Mucosa of descending colon (tissue), 3 donors: ENCODE results near the gene TGFBI. TPM values are rescaled to one million over a fixed set of nuclear protein-coding genes. Genes with fewer than 3 reads are reported as not detected.

ENCODE experiments used
- ATAC-seq: fragments of 200-7000 bp; cut with Tn5 transposase; one replicate; pipeline ENCODE4 v1.9.1; 2020; ENCODE audit warnings: mild to moderate bottlenecking, moderate library complexity
- DNase-seq, 3 donors: peaks; one replicate each; pipeline ENCODE4 v3.0.0-alpha.2; 2020
- H3K36me3 ChIP-seq: fragments of 200-600 bp; one replicate; pipeline ENCODE4 v1.8.0; 2021; ENCODE audit warnings: low read depth, mild to moderate bottlenecking
- H3K4me1 ChIP-seq: fragments of 200-600 bp; one replicate; pipeline ENCODE4 v1.8.0; 2021; ENCODE audit warnings: low read depth, mild to moderate bottlenecking
- H3K4me3 ChIP-seq: fragments of 200-600 bp; one replicate; pipeline ENCODE4 v1.8.0; 2021; ENCODE audit warnings: mild to moderate bottlenecking
- H3K9me3 ChIP-seq: fragments of 200-600 bp; one replicate; pipeline ENCODE4 v1.8.0; 2021; ENCODE audit warnings: mild to moderate bottlenecking
- CTCF ChIP-seq: fragments of 200-600 bp; IDR thresholded peaks from one replicate; pipeline ENCODE4 v1.8.0; 2022; ENCODE audit warnings: antibody characterized with exemption, mild to moderate bottlenecking
- intact Hi-C, 2 donors: fragments of 100-400 bp; cut with DNase I in 1 of 2; cut with micrococcal nuclease in 1 of 2; formaldehyde crosslinking; loops; one replicate each; pipeline versions ENCODE4 v1.11.0 to v1.11.1; 2022; cut with DNase I, micrococcal nuclease
- total RNA-seq, 3 donors: library from RNA; stranded (reverse); fragmentation: NEBNext Ultra II Directional in 2 of 3; extraction: Animal tissue kit (Norgen Biotek cat#: 25700) in 2 of 3; gene quantifications; one replicate each; pipeline versions ENCODE4 v1.2.1 to v1.2.4, GENCODE V29; 2021 to 2023
- donor health status: DM: no; HTN: no; CAD: no; lungs with moderate emphysema.
- donor health status: DM: no; HTN: no; CAD: no.
- donor health status: DM: no; HTN: yes; CAD: no.

Gene TGFBI
- total RNA-seq, 3 donors from 2014 or later: 26.8 to 77.1 (median 47.0) TPM

- intact Hi-C loops: no loop called here
- Histone ChIP-seq H3K4me1 (no peaks in the 10 kb centered on the region), H3K36me3 (no peaks in the 10 kb centered on the region), H3K9me3 (no peaks in the 10 kb centered on the region), H3K4me3 (no peak overlapping the region)
- ATAC-seq (no peak), DNase-seq (no peak)
- TF ChIP-seq CTCF: no peak
Measured at GRCh38 chr5:136021016-136021405, 7.8 kb upstream of the TGFBI start.

- H3K4me3 ChIP-seq: no peak overlapping the region
- H3K36me3 ChIP-seq: no peaks in the 10 kb centered on the region
- TF ChIP-seq CTCF: no peak
- intact Hi-C loops: no loop called here
- no peaks in the 10 kb centered on the region for H3K4me1 ChIP-seq
- no peak for DNase-seq
- ATAC-seq: no peak
- H3K9me3 ChIP-seq: no peaks in the 10 kb centered on the region
Measured at GRCh38 chr5:136022965-136023364, 5.8 kb upstream of the TGFBI start.

GRCh38 chr5:136023958-136024541, 4.7 kb upstream of the TGFBI start:
- ATAC-seq (no peak), DNase-seq (no peak)
- Histone ChIP-seq H3K9me3 (no peaks in the 10 kb centered on the region), H3K4me3 (no peak overlapping the region), H3K36me3 (no peaks in the 10 kb centered on the region), H3K4me1 (peaks cover 5% of the 10 kb centered on the region)
- intact Hi-C loops: no loop called here
- TF ChIP-seq CTCF: no peak

- DNase-seq: no peak
- Histone ChIP-seq H3K36me3 (no peaks in the 10 kb centered on the region), H3K4me1 (peaks cover 8% of the 10 kb centered on the region)
Measured at GRCh38 chr5:136025900-136026299, 2.9 kb upstream of the TGFBI start.

GRCh38 chr5:136026636-136027035, 2.2 kb upstream of the TGFBI start:
- ATAC-seq: no peak
- H3K9me3 ChIP-seq: no peaks in the 10 kb centered on the region
- peaks cover 8% of the 10 kb centered on the region for H3K4me1 ChIP-seq
- intact Hi-C loops: no loop called here
- H3K36me3 ChIP-seq: no peaks in the 10 kb centered on the region
- H3K4me3 ChIP-seq: no peak overlapping the region
- no peak for DNase-seq
- TF ChIP-seq CTCF: no peak

More at GRCh38 chr5:136025900-136026299, 2.9 kb upstream of the TGFBI start:
- H3K4me3 ChIP-seq: no peak overlapping the region
- no peak for TF ChIP-seq CTCF
- intact Hi-C loops: no loop called here
- H3K9me3 ChIP-seq: no peaks in the 10 kb centered on the region
- no peak for ATAC-seq

- peaks cover 8% of the 10 kb centered on the region for H3K4me1 ChIP-seq
- no peak for DNase-seq
- no peak for TF ChIP-seq CTCF
Measured at GRCh38 chr5:136027311-136027710, 1.5 kb upstream of the TGFBI start.

More at GRCh38 chr5:136027311-136027710, 1.5 kb upstream of the TGFBI start:
- H3K9me3 ChIP-seq: no peaks in the 10 kb centered on the region
- H3K36me3 ChIP-seq: no peaks in the 10 kb centered on the region
- intact Hi-C loops: no loop called here
- no peak overlapping the region for H3K4me3 ChIP-seq
- ATAC-seq: no peak
